GM12878 (cell line): ENCODE measurements around the gene TMOD2. TPM values are rescaled to one million over a fixed set of nuclear protein-coding genes. Genes with fewer than 3 reads are reported as not detected.

ENCODE experiments used
- ATAC-seq: fragments of 200-7000 bp; cut with Tn5 transposase; 3 replicates; pipeline ENCODE4 v1.9.1; 2020; ENCODE audit warnings: mild to moderate bottlenecking, moderate library complexity
- BruUV-seq: library from RNA; stranded (reverse); fragments of 400-500 nt; replicated peaks from 2 replicates; lab custom pipeline; 2021; lab: Mats Ljungman, UMichigan
- CTCF ChIA-PET: fragments of 300-600 bp; sonication (Branson Sonifier 250); formaldehyde crosslinking; extraction: SDS; loops from one replicate; lab custom pipeline; 2021; ENCODE audit warnings: inconsistent platforms; lab: Yijun Ruan, JAX
- POLR2A ChIA-PET: fragments of 350-600 bp; formaldehyde crosslinking; extraction: SDS; loops from one replicate; lab custom pipeline; 2021; ENCODE audit warnings: inconsistent platforms; lab: Charles Lee
- RAD21 ChIA-PET: fragments of 300-600 bp; sonication (Branson Sonifier 250); formaldehyde crosslinking; loops from one replicate; lab custom pipeline; 2023; ENCODE audit warnings: antibody characterized with exemption; ENCODE audit not compliant: unreplicated experiment; lab: Charles Lee
- SMC1A ChIA-PET: fragments of 300-600 bp; sonication (Branson Sonifier 250); formaldehyde crosslinking; loops from one replicate; lab custom pipeline; 2023; ENCODE audit not compliant: unreplicated experiment, uncharacterized antibody; lab: Charles Lee
- DNase-seq: peaks from one replicate; pipeline ENCODE4 v3.0.0-alpha.2; 2011; ENCODE audit warnings: low read depth, low spot score
- FAIRE-seq: peaks from 3 replicates; lab custom pipeline; 2011; peaks lifted over from hg19 to GRCh38; lab: Jason Lieb, UNC
- H2AFZ ChIP-seq: 2 replicates; pipeline ENCODE4 v1.6.0; 2011; ENCODE audit warnings: low read depth, low read length, control low read depth; ENCODE audit not compliant: control insufficient read depth
- H3K27ac ChIP-seq: 2 replicates; pipeline ENCODE4 v1.5.1; 2011; ENCODE audit warnings: control low read depth; ENCODE audit not compliant: control insufficient read depth, insufficient read depth
- H3K27me3 ChIP-seq, 2 experiments: replicated peaks in 1 of 2; 2 replicates each; pipeline versions ENCODE4 v1.6.0 to v1.6.1; 2011; ENCODE audit warnings: low read length in 1 of 2; ENCODE audit not compliant: control insufficient read depth in 2 of 2, insufficient read depth in 2 of 2
- H3K36me3 ChIP-seq, 2 experiments: 2 replicates each; pipeline ENCODE4 v1.5.1; 2011; ENCODE audit warnings: low read length in 1 of 2; ENCODE audit not compliant: control insufficient read depth in 2 of 2, insufficient read depth in 2 of 2
- H3K4me1 ChIP-seq: 2 replicates; pipeline ENCODE4 v1.6.1; 2011; ENCODE audit warnings: mild to moderate bottlenecking, low read length, moderate library complexity, mixed read lengths; ENCODE audit not compliant: control insufficient read depth, insufficient read depth
- H3K4me2 ChIP-seq: 2 replicates; pipeline ENCODE4 v1.6.0; 2011; ENCODE audit warnings: control low read depth; ENCODE audit not compliant: control insufficient read depth, insufficient read depth
- H3K4me3 ChIP-seq: fragments of 200-600 bp; sonication (generic); 2 replicates; pipeline ENCODE4 v1.5.1; 2016
- H3K79me2 ChIP-seq: 2 replicates; pipeline ENCODE4 v1.6.0; 2011; ENCODE audit warnings: low read length; ENCODE audit not compliant: control insufficient read depth, insufficient read depth
- H3K9ac ChIP-seq: 2 replicates; pipeline ENCODE4 v1.8.0; 2011; ENCODE audit warnings: low read length, control low read depth, mixed read lengths; ENCODE audit not compliant: control insufficient read depth, insufficient read depth
- H3K9me3 ChIP-seq: replicated peaks from 3 replicates; pipeline ENCODE4 v1.5.1; 2011; ENCODE audit warnings: mild to moderate bottlenecking, low read length; ENCODE audit not compliant: control insufficient read depth, insufficient read depth
- H4K20me1 ChIP-seq: 2 replicates; pipeline ENCODE4 v1.6.0; 2011; ENCODE audit not compliant: control insufficient read depth, insufficient read depth
- EED ChIP-seq: sonication (generic); IDR thresholded peaks from 2 replicates; pipeline ENCODE4 v1.6.1; 2016; ENCODE audit warnings: antibody characterized with exemption, low read depth
- ETV6 ChIP-seq, 2 experiments: fragments of 450-650 bp in 1 of 2; IDR thresholded peaks in 1 of 2; conservative IDR thresholded peaks in 1 of 2; 2 replicates each; pipeline ENCODE4 v1.6.1; 2014; ENCODE audit warnings: antibody characterized with exemption in 1 of 2, borderline replicate concordance in 1 of 2, low read depth in 1 of 2, mild to moderate bottlenecking in 1 of 2, moderate library complexity in 1 of 2
- FOS ChIP-seq: IDR thresholded peaks from 3 replicates; pipeline ENCODE4 v1.6.1; 2011; ENCODE audit warnings: borderline replicate concordance; ENCODE audit not compliant: insufficient read length; ENCODE audit errors: extremely low read depth
- IRF4 ChIP-seq: IDR thresholded peaks from 2 replicates; pipeline ENCODE4 v1.6.1; 2011; ENCODE audit warnings: low read depth, low read length
- RAD21 ChIP-seq: IDR thresholded peaks from 2 replicates; pipeline ENCODE4 v1.6.1; 2011; ENCODE audit warnings: mild to moderate bottlenecking, low read depth, low read length, moderate library complexity; ENCODE audit not compliant: insufficient read depth
- SMC3 ChIP-seq: IDR thresholded peaks from 2 replicates; pipeline ENCODE4 v1.6.1; 2011; ENCODE audit warnings: low read length, improper control_type of control experiment, borderline replicate concordance
- STAT1 ChIP-seq: fragments of 450-650 bp; conservative IDR thresholded peaks from 2 replicates; pipeline ENCODE4 v1.6.1; 2014; ENCODE audit warnings: antibody characterized with exemption, mild to moderate bottlenecking
- TCF7 ChIP-seq: IDR thresholded peaks from 2 replicates; pipeline ENCODE4 v1.6.1; 2014; ENCODE audit warnings: antibody characterized with exemption, borderline replicate concordance
- YY1 ChIP-seq: IDR thresholded peaks from 2 replicates; pipeline ENCODE4 v1.6.1; 2011; ENCODE audit warnings: low read depth, mild to moderate bottlenecking, low read length
- WGBS: methylation state at CpG from one replicate; pipeline ENCODE4 v1.1.6; 2016; ENCODE audit warnings: low lambda C conversion rate; ENCODE audit not compliant: insufficient replicate concordance, insufficient coverage; ENCODE audit errors: missing lambda C conversion rate; 5-methylcytosine and 5-hydroxymethylcytosine counted together
- in situ Hi-C: fragments of 300-500 bp; cut with MboI; formaldehyde crosslinking; loops from 9 replicates; pipeline ENCODE4 v1.14.3; 2018; ENCODE audit warnings: mixed read lengths
- intact Hi-C: fragments of 100-400 bp; cut with micrococcal nuclease; formaldehyde crosslinking; loops from one replicate; pipeline ENCODE4 v1.14.2; 2022; ENCODE audit not compliant: unreplicated experiment
- polyA plus RNA-seq, 11 experiments: library from polyadenylated mRNA; depleted of rRNA in 4 of 11; unstranded in 6 of 11; stranded (reverse) in 5 of 11; fragments of >200 nt; fragmentation: Nextera tagmentation in 4 of 11; fragmentation: Illumina TruSeq in 1 of 11; extraction: Ambion mirVana in 4 of 11; extraction: Trizol in 1 of 11; gene quantifications; 1 replicate in 1 of 11; 2 replicates in 10 of 11; pipeline versions ENCODE4 v1.2.1 to v1.2.3, GENCODE V29; 2011 to 2016; ENCODE audit warnings: inconsistent platforms in 2 of 11, missing spikeins in 2 of 11, low read depth in 1 of 11
- total RNA-seq, 4 experiments: library from RNA; depleted of rRNA in 3 of 4; stranded (reverse); fragments of >200 nt in 3 of 4; fragmentation: Illumina TruSeq in 1 of 4; extraction: Trizol in 1 of 4; gene quantifications; 2 replicates each; pipeline versions ENCODE4 v1.2.1 to v1.2.3, GENCODE V29; 2013 to 2021
- TF ChIP-seq, protein P1 (sequence below): fragments of 450-650 bp; IDR thresholded peaks from 2 replicates; pipeline ENCODE4 v1.6.1; 2017; ENCODE audit warnings: borderline replicate concordance
- TF ChIP-seq, protein P2 (sequence below), 3 experiments: IDR thresholded peaks in 2 of 3; conservative IDR thresholded peaks in 1 of 3; 2 replicates each; pipeline ENCODE4 v1.5.1; 2011; ENCODE audit warnings: low read depth in 3 of 3, low read length in 3 of 3, mild to moderate bottlenecking in 3 of 3, control low read depth in 2 of 3, moderate library complexity in 2 of 3, inconsistent platforms in 1 of 3, mixed read lengths in 1 of 3; ENCODE audit not compliant: control insufficient read depth in 2 of 3, insufficient read depth in 1 of 3; ENCODE audit errors: extremely low read depth in 1 of 3
- TF ChIP-seq, protein P3 (sequence below): fragments of 450-650 bp; IDR thresholded peaks from 2 replicates; pipeline ENCODE4 v1.6.1; 2016; ENCODE audit warnings: mild to moderate bottlenecking

The TMOD2 gene
- total and polyA plus RNA-seq, 10 of the 15 experiments (the other 5 are each of a cell fraction or from before 2014, with no cell fraction given), result 0.61 to 15.2 (median 6.3) TPM

DNA sequence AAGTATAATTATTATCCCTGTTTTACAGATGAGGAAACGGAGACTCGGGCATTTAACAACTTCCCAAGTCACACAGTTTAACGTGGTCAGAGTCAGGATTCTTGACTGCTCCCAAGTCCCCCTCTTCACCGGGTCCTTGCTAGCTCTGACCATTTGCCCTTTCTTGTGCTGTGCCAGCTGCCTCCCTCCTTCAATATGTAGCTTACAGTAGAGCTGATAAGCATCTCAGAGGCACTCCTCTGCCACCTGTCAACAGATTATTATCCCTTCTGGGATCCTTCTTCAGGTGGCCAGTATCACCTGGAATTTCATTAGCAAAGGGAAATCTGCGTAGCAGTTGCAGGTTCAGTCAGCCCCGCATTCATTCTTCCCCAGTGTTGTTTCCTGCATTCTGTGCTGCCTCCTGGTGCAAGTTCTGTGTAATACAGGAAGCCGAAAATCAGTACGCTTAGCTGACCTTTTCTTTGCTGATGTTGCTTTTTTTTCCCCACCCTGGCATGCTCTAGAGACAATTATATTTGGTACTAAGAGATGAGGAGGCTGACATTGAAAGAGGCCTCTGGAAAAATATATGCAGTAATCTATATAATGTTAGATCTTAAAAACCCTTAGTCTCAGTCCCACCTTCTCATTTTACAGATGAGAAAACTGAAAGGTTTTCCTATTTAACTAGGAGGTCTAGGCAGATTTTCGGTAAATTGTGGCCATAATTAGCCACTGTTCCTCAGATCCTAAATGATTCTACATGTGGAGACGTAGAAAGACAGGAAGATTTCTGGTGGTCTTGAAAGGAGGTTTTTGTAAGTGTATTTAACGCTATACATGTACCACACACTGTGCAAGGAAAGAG is 24.8 kb downstream of the TMOD2 start:
- WGBS, result 60% methylated on average over 11 of the region's 11 CpGs

More for the DNA sequence above, 24.8 kb downstream of the TMOD2 start:
- H3K27me3 ChIP-seq, result no peaks in the 10 kb centered on the region
- POLR2A ChIA-PET, result interaction anchor here (1.0 to 1.6 kb wide), 3 partner anchors 40 to 126 kb away, joined by 3 to 6 read pairs (median 5); no protein-coding TSS in a partner anchor
- no TSS peak for BruUV-seq
- H3K27ac ChIP-seq, result no peak overlapping the region
- SMC1A ChIA-PET, result interaction anchor here (0.6 to 4.8 kb wide), 39 partner anchors 9 to 613 kb away, joined by 3 to 170 read pairs (median 5); partner anchors contain the start of genes LYSMD2 and SCG3
- FAIRE-seq (peak; percentile 92), ATAC-seq (peak; percentile 94), DNase-seq (peak; percentile 30)
- no peak overlapping the region for H3K4me3 ChIP-seq
- H4K20me1 ChIP-seq, result no peaks in the 10 kb centered on the region
- H3K4me2 ChIP-seq, result no peak overlapping the region
- H3K4me1 ChIP-seq, result no peaks in the 10 kb centered on the region
- in situ Hi-C loops, result no loop called here
- peak; percentile 93 for TF ChIP-seq RAD21
- TF ChIP-seq SMC3, result peak; percentile 96
- 0 out of 4 replicates have a peak, but pooled peaks of 1 of the 2 experiments have one; percentile 37 for TF ChIP-seq ETV6 (conservative IDR thresholded peaks at IDR 0.05 in 1 of 2, IDR thresholded peaks at IDR 0.05 in 1 of 2; ENCODE audit: borderline replicate concordance in 1 of 2, low read depth in 1 of 2)
- TF ChIP-seq EED, result 0 out of 2 replicates have a peak, but pooled peaks have one; percentile 24
- TF ChIP-seq IRF4, result 0 out of 2 replicates have a peak, but pooled peaks have one; percentile 31
- no peak for TF ChIP-seq STAT1
- TF ChIP-seq, protein P1, sequence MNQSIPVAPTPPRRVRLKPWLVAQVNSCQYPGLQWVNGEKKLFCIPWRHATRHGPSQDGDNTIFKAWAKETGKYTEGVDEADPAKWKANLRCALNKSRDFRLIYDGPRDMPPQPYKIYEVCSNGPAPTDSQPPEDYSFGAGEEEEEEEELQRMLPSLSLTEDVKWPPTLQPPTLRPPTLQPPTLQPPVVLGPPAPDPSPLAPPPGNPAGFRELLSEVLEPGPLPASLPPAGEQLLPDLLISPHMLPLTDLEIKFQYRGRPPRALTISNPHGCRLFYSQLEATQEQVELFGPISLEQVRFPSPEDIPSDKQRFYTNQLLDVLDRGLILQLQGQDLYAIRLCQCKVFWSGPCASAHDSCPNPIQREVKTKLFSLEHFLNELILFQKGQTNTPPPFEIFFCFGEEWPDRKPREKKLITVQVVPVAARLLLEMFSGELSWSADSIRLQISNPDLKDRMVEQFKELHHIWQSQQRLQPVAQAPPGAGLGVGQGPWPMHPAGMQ, result no peak
- TF ChIP-seq, protein P2, sequence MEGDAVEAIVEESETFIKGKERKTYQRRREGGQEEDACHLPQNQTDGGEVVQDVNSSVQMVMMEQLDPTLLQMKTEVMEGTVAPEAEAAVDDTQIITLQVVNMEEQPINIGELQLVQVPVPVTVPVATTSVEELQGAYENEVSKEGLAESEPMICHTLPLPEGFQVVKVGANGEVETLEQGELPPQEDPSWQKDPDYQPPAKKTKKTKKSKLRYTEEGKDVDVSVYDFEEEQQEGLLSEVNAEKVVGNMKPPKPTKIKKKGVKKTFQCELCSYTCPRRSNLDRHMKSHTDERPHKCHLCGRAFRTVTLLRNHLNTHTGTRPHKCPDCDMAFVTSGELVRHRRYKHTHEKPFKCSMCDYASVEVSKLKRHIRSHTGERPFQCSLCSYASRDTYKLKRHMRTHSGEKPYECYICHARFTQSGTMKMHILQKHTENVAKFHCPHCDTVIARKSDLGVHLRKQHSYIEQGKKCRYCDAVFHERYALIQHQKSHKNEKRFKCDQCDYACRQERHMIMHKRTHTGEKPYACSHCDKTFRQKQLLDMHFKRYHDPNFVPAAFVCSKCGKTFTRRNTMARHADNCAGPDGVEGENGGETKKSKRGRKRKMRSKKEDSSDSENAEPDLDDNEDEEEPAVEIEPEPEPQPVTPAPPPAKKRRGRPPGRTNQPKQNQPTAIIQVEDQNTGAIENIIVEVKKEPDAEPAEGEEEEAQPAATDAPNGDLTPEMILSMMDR (IDR thresholded peaks at IDR 0.05 in 2 of 3, conservative IDR thresholded peaks at IDR 0.05 in 1 of 3; ENCODE audit: control insufficient read depth in 2 of 3, extremely low read depth in 1 of 3, insufficient read depth in 1 of 3, low read depth in 3 of 3, low read length in 3 of 3), result peak; percentile 79 to 90 (median 83)
- TF ChIP-seq YY1, result 0 out of 2 replicates have a peak, but pooled peaks have one; percentile 26
- TF ChIP-seq, protein P3, sequence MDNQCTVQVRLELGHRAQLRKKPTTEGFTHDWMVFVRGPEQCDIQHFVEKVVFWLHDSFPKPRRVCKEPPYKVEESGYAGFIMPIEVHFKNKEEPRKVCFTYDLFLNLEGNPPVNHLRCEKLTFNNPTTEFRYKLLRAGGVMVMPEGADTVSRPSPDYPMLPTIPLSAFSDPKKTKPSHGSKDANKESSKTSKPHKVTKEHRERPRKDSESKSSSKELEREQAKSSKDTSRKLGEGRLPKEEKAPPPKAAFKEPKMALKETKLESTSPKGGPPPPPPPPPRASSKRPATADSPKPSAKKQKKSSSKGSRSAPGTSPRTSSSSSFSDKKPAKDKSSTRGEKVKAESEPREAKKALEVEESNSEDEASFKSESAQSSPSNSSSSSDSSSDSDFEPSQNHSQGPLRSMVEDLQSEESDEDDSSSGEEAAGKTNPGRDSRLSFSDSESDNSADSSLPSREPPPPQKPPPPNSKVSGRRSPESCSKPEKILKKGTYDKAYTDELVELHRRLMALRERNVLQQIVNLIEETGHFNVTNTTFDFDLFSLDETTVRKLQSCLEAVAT, result no peak
- no peak for TF ChIP-seq TCF7
- no peak for TF ChIP-seq FOS
- intact Hi-C loops, result loop anchor here (2.0 to 5.0 kb wide), 2 partner anchors 39 to 239 kb away; partner anchors contain the start of gene LYSMD2
- no peaks in the 10 kb centered on the region for H3K36me3 ChIP-seq
- RAD21 ChIA-PET, result interaction anchor here (0.6 to 8.8 kb wide), 27 partner anchors 9 to 613 kb away, joined by 3 to 232 read pairs (median 4); partner anchors contain the start of gene LYSMD2
- H3K79me2 ChIP-seq, result no peaks in the 10 kb centered on the region
- H3K9ac ChIP-seq, result no peak overlapping the region
- CTCF ChIA-PET, result interaction anchor here (0.5 to 6.6 kb wide), 62 partner anchors 8 to 548 kb away, joined by 3 to 314 read pairs (median 6); partner anchors contain the start of genes DMXL2, LYSMD2 and SCG3
- peak overlapping the region; percentile 22 for H2AFZ ChIP-seq
- no peaks in the 10 kb centered on the region for H3K9me3 ChIP-seq
